NCI-H2171 (cell line): Measurements from ENCODE around the gene FAM72D.
"Not testable (repeated sequence)": the region's sequence is repeated elsewhere in the genome, so short reads cannot be mapped to it uniquely, and the experiment has no call there.

Source experiments
- DNase-seq: peaks from one replicate; lab custom pipeline; 2025; lab: John Stamatoyannopoulos, UW

FAM72D gene

DNA sequence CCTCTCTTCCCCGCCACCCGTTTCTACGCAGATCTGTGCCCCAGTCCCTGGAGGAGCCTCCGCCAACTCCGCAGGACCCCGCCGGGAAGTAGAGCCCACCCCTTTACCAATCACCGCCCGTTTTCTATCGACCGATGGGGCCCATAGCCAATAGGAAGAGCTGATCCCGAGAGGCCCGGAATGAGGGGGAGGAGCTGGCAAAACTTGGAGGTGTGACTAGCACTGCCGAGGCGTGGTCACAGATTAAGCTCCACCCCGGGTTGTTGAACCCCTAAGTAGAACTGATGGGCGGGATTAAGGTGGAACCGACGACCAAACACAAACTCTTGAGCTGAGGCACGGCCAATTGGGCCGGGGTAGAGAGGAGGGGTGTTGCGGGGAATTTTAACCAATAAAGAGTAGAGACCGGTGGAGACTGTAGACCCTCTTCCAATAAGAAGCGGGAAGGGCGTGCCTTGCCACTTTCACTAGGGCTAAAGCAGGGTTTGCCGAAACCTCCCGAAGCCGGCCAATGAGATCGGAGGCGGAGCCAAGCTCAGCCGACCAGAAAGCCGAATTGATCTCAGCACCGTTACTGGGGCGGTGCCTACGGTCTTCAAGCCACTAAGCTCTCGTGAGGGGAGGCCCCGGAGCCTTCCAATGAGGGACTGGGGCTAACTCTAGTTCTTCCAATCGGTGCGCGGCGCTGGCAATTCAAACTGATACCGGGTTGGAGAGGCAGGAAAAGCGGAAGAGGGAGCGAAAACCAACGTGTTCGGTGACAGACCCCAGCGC, at the start of gene FAM72D, which contains the start of gene SRGAP2B:
Gene FAM72D (plus strand): TSS at position 691 of the 774 bp plus-strand sequence. CDS start 874 bp downstream, outside the sequence.
Gene SRGAP2B (minus strand): TSS at position 45 of the 774 bp plus-strand sequence. CDS start 2,427 bp downstream, outside the sequence.
- DNase-seq, result not testable (repeated sequence)

DNA sequence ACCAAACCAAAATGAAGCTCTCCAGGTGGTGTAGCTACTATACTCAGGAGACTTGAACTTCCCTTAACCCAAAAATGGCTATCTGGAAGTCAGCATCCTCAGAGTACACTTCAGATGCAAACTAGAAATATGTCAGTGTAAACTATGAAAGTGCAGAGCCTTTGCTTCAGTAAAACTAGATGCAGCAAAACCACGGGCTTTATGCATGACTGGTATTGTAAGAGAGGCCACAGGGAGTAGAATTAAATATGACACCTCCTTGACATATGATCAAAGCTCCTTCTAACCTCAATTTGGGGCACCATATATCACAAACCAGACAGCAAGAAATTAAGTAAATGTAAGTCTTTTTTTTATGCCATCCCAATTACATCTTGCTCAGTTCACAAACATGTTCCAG, 48.2 kb upstream of the FAM72D start:
- DNase-seq, result not testable (repeated sequence)

- not testable (repeated sequence) for DNase-seq
Measured at GRCh38 chr1:145048181-145048856, 47.5 kb upstream of the FAM72D start.

DNA sequence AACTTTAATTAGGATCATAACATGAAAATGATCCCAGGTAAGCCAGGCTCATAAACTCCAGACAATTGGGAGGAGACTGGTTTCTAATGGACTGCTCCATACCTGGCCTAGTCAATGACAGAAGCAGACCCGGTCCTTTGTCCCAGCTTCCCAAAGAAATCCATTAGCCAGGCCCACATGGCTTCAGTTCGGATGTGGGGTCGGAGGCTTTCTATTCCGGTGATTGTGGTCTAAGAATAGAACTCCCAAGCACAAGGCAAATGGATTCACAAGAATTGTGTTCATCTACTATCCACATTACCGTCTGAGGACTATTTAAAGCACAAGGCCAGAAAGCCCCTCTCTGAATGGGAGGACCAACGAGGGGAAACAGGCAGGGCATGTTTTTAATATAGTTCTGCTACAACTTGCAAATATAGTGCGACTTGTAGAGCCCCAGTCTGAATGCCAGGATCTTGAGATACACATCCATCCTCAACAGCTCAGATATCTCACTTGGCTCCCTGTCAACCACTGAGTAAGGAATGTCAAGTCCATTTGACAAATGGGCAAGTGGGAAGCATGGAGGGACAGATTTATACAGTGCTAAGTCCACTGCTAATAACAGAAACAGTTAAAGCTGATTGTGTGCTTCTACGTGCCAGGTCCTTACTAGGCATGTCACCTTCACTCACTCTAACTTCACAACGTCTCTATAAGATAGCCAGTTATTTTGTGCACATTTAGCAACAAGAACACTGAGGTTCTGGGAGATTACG, 43.6 kb upstream of the FAM72D start:
- not testable (repeated sequence) for DNase-seq

GRCh38 chr1:145053428-145053827, 42.3 kb upstream of the FAM72D start:
- not testable (repeated sequence) for DNase-seq

DNA sequence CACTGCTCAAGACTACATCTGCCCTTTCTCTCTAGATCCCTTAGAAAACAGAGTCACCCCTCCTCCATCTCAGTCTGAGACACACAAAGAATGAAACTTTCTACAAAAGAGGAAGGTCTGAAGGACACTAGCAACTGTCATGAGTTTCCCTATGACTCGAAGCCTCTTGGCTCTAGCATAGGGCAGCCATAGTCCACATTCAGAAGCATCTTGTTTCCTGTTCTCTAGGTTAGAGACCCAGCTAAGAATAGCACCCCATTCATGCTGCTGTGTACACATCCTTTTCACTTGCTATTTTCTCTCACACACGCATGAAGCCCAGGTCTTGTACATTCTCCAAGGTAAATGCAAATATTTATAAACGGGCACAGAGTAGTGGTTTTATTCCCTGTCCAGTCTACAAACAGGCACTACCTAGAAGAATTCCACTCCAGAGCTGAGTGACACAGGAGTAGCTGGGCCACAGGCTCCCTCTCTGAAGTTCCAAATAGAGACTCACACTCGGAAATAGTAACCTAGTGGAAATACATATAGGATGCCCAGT, 40.5 kb upstream of the FAM72D start:
- not testable (repeated sequence) for DNase-seq

DNA sequence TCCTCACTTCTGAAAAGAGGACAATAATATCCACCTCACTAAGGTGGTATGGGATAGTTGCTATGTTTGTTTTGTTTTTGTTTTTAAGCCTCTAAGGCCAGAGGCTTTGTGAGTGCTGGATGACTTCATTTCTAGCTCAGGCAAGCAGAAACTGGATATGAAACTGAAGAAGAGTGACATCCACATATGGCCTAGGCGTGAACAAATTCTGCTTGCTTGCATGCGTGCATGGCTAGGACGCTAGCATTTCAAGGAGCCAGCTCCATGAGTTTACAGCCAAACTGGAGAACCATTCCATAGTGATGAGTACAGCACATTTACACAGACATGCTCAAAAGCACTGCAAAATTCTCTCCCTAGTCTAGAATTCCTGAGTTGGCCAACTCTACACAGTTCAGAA, 37.6 kb upstream of the FAM72D start:
- not testable (repeated sequence) for DNase-seq

DNA sequence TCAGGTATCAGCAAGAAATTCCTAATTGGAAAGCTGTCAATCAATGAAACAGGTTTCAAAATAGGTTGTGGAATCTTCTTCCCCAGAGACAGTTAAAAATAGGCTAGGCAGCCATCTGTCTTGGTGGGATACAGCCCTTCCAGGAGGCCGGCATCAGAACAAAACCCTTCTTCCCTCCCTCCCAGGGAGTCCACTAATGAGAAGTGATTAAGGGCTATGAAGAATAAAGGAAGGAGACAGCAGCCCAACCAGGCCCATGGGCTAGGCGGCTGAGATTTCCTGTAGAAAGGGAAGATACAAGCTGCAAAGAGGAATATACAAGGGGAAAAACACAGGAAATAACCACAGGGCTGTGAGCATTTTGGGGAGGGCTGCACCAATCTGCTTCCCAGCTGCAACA, 32.5 kb upstream of the FAM72D start:
- not testable (repeated sequence) for DNase-seq

GRCh38 chr1:145063941-145064648, 31.7 kb upstream of the FAM72D start:
- not testable (repeated sequence) for DNase-seq

GRCh38 chr1:145065194-145065826, 30.5 kb upstream of the FAM72D start:
- DNase-seq, result not testable (repeated sequence)

DNA sequence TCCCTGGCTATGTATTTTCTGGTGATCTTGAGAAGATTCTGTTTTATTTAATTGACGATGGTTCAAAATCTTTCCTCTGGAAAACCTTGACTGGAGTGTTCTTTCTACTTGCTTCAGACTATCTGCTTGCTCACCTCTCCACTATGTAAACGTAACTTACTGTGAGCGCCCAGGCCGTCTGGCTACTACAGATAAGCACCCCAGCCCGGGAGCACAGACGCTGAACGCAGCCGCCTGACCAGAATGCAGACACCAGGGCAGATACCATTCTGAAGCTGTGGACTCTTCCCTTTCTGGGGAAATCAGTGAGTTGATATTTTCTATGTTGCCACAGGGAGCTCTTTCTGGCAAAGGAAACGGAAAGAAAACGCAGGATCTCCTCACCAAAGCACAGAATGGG, 29.3 kb upstream of the FAM72D start:
- DNase-seq, result not testable (repeated sequence)

DNA sequence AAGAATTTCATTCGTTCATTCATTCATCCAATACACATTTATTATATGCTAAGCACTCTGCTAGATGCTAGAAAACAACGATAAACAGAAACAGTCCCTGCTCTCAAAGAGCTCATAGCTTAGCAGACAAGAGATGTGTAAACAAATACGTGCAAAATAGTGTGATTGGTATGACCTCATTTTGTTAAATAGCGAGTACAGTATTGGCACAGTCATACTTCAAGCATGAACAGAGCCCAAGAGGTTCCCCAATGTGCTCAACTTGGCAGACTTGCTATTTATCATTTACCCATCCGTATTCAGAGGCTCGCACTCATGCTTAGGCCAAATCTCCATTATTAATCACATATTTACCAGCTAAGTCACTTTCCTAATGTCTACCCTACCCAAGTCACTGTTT, 24.2 kb upstream of the FAM72D start:
- not testable (repeated sequence) for DNase-seq

DNA sequence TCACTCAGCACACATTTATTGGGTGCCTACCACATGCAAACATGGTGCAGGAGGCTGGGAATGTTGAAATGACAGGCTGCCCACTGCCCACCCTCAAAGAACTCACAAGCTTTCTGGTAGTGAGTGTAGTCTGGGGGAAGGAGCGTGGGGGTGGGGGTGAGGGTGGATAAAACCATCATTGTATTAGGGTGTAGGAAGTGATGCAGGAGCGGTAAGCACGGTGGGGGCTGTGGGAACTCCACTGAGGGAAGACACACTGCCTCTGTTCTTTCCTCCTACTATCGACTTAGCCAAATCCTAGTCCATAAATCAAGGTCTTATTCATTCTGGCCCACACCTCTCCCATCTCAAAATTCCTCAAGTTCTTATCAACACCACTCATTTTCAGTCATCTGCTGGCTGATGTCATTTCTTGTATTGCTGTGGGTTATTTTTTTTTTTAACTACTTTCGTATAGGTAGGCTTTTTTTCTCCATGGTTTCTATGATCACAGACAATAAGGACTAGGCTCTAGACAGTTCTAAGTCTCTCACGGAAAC, 21.7 kb upstream of the FAM72D start:
- not testable (repeated sequence) for DNase-seq

GRCh38 chr1:145076877-145077276, 18.9 kb upstream of the FAM72D start:
- DNase-seq, result not testable (repeated sequence)

GRCh38 chr1:145077872-145078786, 17.6 kb upstream of the FAM72D start:
- DNase-seq, result not testable (repeated sequence)

GRCh38 chr1:145078787-145079370, 16.9 kb upstream of the FAM72D start:
- not testable (repeated sequence) for DNase-seq

DNA sequence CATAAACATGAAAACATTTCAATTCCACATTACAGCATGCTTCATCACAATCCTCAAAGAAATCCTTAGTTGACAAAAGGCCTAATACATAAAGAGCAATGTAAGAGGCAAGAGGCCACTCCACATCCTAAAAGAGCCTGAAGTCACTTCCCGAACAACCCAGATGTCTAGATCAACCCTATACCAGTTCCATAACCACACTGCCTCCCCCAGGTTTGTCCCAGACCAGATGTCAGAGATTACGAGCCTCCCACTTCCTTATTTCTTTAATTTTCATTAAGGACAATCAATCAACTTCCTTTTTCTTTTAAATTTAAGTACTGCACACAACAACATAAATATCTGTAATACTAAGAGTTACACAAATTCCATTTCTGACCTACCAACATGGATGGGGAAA, 16.0 kb upstream of the FAM72D start:
- not testable (repeated sequence) for DNase-seq

DNA sequence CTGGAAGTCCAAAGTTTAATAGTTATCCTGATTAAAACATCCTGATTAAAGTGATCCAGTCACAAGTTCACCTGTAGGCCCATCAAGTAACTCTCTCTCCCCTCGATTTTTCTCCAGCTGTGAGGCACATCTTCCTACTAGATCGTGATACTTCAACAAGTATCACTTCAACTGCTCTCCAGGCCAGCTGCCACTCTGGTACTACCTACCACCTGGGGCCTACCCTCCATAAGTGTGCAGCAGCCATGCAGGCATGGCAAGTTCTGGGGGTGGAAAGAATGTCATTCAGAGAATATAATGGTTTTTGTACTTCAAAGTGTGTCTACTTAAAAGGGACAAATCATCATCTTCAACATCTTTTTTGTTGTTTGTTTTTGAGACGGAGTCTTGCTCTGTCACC, 15.6 kb upstream of the FAM72D start:
- not testable (repeated sequence) for DNase-seq
